AG04450 (cell line): ENCODE results near the gene SRPK2. TPM values are rescaled to one million over a fixed set of nuclear protein-coding genes. Genes with fewer than 3 reads are reported as not detected.
A peak's percentile ranks its signal among the peaks of the same experiment; 100 is the strongest.

ENCODE experiments used
- CTCF ChIA-PET: fragments of 300-600, 350-600 bp; formaldehyde crosslinking; extraction: SDS; loops from one replicate; lab custom pipeline; 2022; ENCODE audit warnings: antibody characterized with exemption, inconsistent platforms; lab: Charles Lee
- POLR2A ChIA-PET: fragments of 350-600 bp; formaldehyde crosslinking; extraction: SDS; loops from one replicate; lab custom pipeline; 2021; ENCODE audit warnings: antibody characterized with exemption, inconsistent platforms; lab: Yijun Ruan, JAX
- DNase-seq: peaks from one replicate; pipeline ENCODE4 v3.0.0-alpha.2; 2011; ENCODE audit warnings: low read depth, low spot score
- H3K27ac ChIP-seq: one replicate; pipeline ENCODE4 v1.5.1; 2012; ENCODE audit warnings: low read depth, low read length, control low read depth
- H3K27me3 ChIP-seq: one replicate; pipeline ENCODE4 v1.6.0; 2012; ENCODE audit warnings: low read length; ENCODE audit not compliant: control insufficient read depth, insufficient read depth
- H3K4me3 ChIP-seq: 2 replicates; pipeline ENCODE4 v1.5.1; 2011; ENCODE audit warnings: mild to moderate bottlenecking, low read depth, low read length, control low read depth
- H3K9me3 ChIP-seq: 2 replicates; pipeline ENCODE4 v1.5.1; 2012; ENCODE audit warnings: low read length; ENCODE audit not compliant: control insufficient read depth, insufficient read depth
- CTCF ChIP-seq: IDR thresholded peaks from 2 replicates; pipeline ENCODE4 v1.5.1; 2011; ENCODE audit warnings: low read depth, low read length, control low read depth, inconsistent platforms
- polyA plus RNA-seq: library from polyadenylated mRNA; depleted of rRNA; stranded (reverse); fragments of >200 nt; gene quantifications from 2 replicates; pipeline ENCODE4 v1.2.3, GENCODE V29; 2011

SRPK2 gene
- polyA plus RNA-seq, 1 experiment: 22.4 TPM

GRCh38 chr7:105097619-105098018 is 291.1 kb downstream of the SRPK2 start:
- no peaks in the 10 kb centered on the region for H3K9me3 ChIP-seq
- H3K27me3 ChIP-seq: no peaks in the 10 kb centered on the region
- CTCF ChIA-PET: interaction anchor here (0.6 kb wide), 2 partner anchors 168 to 434 kb away, joined by 3 read pairs; no protein-coding TSS in a partner anchor
- no peak overlapping the region for H3K4me3 ChIP-seq
- TF ChIP-seq CTCF: no peak
- peak; percentile 72 for DNase-seq
- POLR2A ChIA-PET: interaction anchor here (1.1 to 1.2 kb wide), 2 partner anchors 73 to 83 kb away, joined by 3 to 5 read pairs; partner anchors contain the start of gene KMT2E
- peak overlapping the region; percentile 71 for H3K27ac ChIP-seq

- H3K9me3 ChIP-seq: no peaks in the 10 kb centered on the region
- H3K27me3 ChIP-seq: no peaks in the 10 kb centered on the region
- DNase-seq: no peak
- CTCF ChIA-PET: interaction anchor here (0.6 kb wide), 1 partner anchor 183 kb away, joined by 4 read pairs; no protein-coding TSS in a partner anchor
- H3K4me3 ChIP-seq: no peak overlapping the region
- no peak overlapping the region for H3K27ac ChIP-seq
- POLR2A ChIA-PET: interaction anchor here (0.7 kb wide), 1 partner anchor 79 kb away, joined by 3 read pairs; no protein-coding TSS in a partner anchor
- TF ChIP-seq CTCF: no peak
Measured at GRCh38 chr7:105096306-105096705, 292.4 kb downstream of the SRPK2 start.

GRCh38 chr7:105094966-105095365 is 293.8 kb downstream of the SRPK2 start:
- H3K9me3 ChIP-seq: no peaks in the 10 kb centered on the region
- H3K27me3 ChIP-seq: no peaks in the 10 kb centered on the region
- no peak for DNase-seq
- no peak overlapping the region for H3K27ac ChIP-seq
- no peak for TF ChIP-seq CTCF
- ChIA-PET CTCF (interaction anchor here (0.7 kb wide), 1 partner anchor 494 kb away, joined by 3 read pairs; no protein-coding TSS in a partner anchor), POLR2A (no interaction called here)
- no peak overlapping the region for H3K4me3 ChIP-seq

- no peak for DNase-seq
- Histone ChIP-seq H3K9me3 (no peaks in the 10 kb centered on the region), H3K27ac (no peak overlapping the region), H3K4me3 (no peak overlapping the region), H3K27me3 (no peaks in the 10 kb centered on the region)
- no peak for TF ChIP-seq CTCF
- ChIA-PET POLR2A (no interaction called here), CTCF (no interaction called here)
Measured at GRCh38 chr7:105088456-105088855, 300.3 kb downstream of the SRPK2 start.

GRCh38 chr7:105087981-105088380 is 300.7 kb downstream of the SRPK2 start:
- CTCF ChIA-PET: no interaction called here
- DNase-seq: no peak
- Histone ChIP-seq H3K4me3 (no peak overlapping the region), H3K27me3 (no peaks in the 10 kb centered on the region), H3K9me3 (no peaks in the 10 kb centered on the region), H3K27ac (no peak overlapping the region)
- POLR2A ChIA-PET: no interaction called here
- no peak for TF ChIP-seq CTCF
